ENCODE measurements around the gene TRIM71. TPM values are rescaled to one million over a fixed set of nuclear protein-coding genes. Genes with fewer than 3 reads are reported as not detected.
"Not testable (repeated sequence)": the region's sequence is repeated elsewhere in the genome, so short reads cannot be mapped to it uniquely, and the experiment has no call there.

TRIM71 gene
- total RNA-seq, 4 donors from 2014 or later, result not detected

DNA sequence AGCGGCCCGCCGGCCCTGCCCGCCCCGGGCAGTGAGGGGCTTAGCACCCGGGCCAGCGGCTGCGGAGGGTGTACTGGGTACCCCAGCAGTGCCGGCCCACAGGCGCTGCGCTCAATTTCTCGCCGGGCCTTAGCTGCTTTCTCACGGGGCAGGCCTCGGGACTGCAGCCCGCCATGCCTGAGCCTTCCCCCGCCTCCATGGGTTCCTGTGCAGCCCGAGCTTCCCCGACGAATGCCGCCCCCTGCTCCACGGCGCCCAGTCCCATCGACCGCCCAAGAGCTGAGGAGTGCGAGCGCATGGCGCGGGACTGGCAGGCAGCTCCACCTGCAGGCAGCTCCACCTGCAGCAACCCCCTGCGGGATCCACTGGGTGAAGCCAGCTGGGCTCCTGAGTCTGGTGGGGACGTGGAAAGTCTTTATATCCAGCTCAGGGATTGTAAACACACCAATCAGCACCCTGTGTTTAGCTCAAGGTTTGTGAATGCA is 85.1 kb downstream of the TRIM71 start:
- TF ChIP-seq, protein P1, sequence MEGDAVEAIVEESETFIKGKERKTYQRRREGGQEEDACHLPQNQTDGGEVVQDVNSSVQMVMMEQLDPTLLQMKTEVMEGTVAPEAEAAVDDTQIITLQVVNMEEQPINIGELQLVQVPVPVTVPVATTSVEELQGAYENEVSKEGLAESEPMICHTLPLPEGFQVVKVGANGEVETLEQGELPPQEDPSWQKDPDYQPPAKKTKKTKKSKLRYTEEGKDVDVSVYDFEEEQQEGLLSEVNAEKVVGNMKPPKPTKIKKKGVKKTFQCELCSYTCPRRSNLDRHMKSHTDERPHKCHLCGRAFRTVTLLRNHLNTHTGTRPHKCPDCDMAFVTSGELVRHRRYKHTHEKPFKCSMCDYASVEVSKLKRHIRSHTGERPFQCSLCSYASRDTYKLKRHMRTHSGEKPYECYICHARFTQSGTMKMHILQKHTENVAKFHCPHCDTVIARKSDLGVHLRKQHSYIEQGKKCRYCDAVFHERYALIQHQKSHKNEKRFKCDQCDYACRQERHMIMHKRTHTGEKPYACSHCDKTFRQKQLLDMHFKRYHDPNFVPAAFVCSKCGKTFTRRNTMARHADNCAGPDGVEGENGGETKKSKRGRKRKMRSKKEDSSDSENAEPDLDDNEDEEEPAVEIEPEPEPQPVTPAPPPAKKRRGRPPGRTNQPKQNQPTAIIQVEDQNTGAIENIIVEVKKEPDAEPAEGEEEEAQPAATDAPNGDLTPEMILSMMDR (IDR thresholded peaks at IDR 0.05), result peak in 2 of 4 experiments; percentile 35 to 54
- H3K9me3 ChIP-seq, H3K36me3 ChIP-seq, H3K4me1 ChIP-seq, H3K27ac ChIP-seq, ATAC-seq: not testable (repeated sequence)
- Histone ChIP-seq H3K4me3 (peak overlapping the region in 1 of 2 donors; percentile 43), H3K27me3 (peaks cover 25% of the 10 kb centered on the region)
- WGBS, 2 donors (ENCODE audit: low coverage in 1 of 2), result 40 to 76% methylated on average over 1 to 5 of the region's 31 CpGs

DNA sequence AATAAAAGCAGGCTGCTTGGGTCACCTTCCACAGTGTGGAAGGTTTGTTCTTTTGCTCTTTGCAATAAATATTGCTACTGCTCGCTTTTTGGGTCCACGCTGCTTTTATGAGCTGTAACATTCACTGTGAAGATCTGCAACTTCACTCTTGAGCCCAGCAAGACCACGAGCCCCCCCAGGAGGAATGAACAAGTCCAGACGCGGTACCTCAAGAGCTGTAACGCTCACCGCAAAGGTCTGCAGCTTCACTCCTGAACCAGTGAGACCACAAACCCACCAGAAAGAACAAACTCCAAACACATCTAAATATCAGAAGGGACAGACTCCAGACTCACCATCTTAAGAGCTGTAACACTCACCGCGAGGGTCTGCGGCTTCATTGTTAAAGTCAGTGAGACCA is 86.2 kb downstream of the TRIM71 start:
- H3K27ac ChIP-seq, result no peak overlapping the region
- no peak for ATAC-seq
- WGBS, 2 donors (ENCODE audit: low coverage in 1 of 2), result 97 to 100% methylated on average over 3 to 4 of the region's 10 CpGs
- H3K4me1 ChIP-seq, result peaks cover 0 to 8% (median 0%) of the 10 kb centered on the region in 3 donors
- TF ChIP-seq EP300 (IDR thresholded peaks at IDR 0.05), result no peak
- H3K9me3 ChIP-seq, result no peaks in the 10 kb centered on the region
- no peak overlapping the region for H3K4me3 ChIP-seq
- no peaks in the 10 kb centered on the region for H3K36me3 ChIP-seq
- peaks cover 20% of the 10 kb centered on the region for H3K27me3 ChIP-seq

DNA sequence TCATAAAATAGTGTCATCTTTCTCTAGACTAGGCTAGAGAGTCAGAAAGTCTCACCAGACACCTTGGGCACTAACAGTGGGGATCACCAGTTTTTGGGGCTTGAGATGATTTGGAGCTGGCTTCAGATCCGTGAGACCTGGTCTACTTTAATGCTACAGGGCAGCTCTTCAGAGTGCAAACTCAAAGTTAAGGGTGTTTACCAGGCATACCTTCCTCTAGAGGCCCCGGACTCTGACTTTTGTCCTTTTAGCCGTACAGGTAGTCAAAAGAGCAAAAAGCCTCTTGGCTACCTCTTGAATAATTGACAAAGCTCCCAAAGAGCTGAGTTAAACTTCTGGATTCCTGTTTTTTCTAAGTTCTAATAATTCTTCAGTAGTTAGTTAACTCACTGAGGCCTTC is 92.2 kb downstream of the TRIM71 start:
- no peaks in the 10 kb centered on the region for H3K36me3 ChIP-seq
- no peak overlapping the region for H3K4me3 ChIP-seq
- peaks cover 0 to 19% (median 0%) of the 10 kb centered on the region in 3 donors for H3K4me1 ChIP-seq
- no peaks in the 10 kb centered on the region for H3K9me3 ChIP-seq
- peaks cover 5% of the 10 kb centered on the region for H3K27me3 ChIP-seq
- whole genome bisulfite sequencing, 2 donors (ENCODE audit: low coverage in 1 of 2), result 80 to 84% methylated on average over 2 of the region's 3 CpGs
- no peak for ATAC-seq
- TF ChIP-seq POLR2A (IDR thresholded peaks at IDR 0.05) (no peak), EP300 (IDR thresholded peaks at IDR 0.05) (no peak), POLR2AphosphoS5 (IDR thresholded peaks at IDR 0.05) (no peak)
- TF ChIP-seq, protein P1 (IDR thresholded peaks at IDR 0.05), result no peak
- no peak overlapping the region for H3K27ac ChIP-seq

DNA sequence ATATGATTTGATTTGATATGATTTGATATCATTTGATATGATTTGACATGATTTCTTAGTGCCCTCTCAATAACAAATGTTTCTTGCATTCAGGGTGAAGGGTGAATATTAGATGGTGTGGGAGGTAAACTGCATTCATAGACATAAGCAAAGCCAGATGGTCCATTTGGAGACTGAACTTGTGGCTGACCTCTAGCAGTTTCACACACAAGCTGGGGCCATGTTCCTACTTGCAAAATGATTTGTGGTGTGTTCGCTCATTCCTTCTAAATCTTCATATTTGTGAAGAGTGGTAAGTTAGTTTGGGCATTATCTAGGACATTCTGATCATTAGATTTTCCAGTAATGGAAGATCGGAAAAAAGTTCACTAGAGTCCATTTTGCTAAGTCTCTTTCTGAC is 93.2 kb downstream of the TRIM71 start:
- Histone ChIP-seq H3K9me3 (no peaks in the 10 kb centered on the region), H3K36me3 (no peaks in the 10 kb centered on the region), H3K27me3 (peaks cover 5% of the 10 kb centered on the region), H3K27ac (no peak overlapping the region), H3K4me1 (peaks cover 0 to 19% (median 0%) of the 10 kb centered on the region in 3 donors), H3K4me3 (no peak overlapping the region)
- 78 to 91% methylated on average over 2 of the region's 2 CpGs for WGBS, 2 donors (ENCODE audit: low coverage in 1 of 2)
- TF ChIP-seq, protein P1 (IDR thresholded peaks at IDR 0.05), result no peak
- TF ChIP-seq POLR2AphosphoS5 (IDR thresholded peaks at IDR 0.05) (no peak), POLR2A (IDR thresholded peaks at IDR 0.05) (no peak), EP300 (IDR thresholded peaks at IDR 0.05) (no peak)
- ATAC-seq, result no peak

DNA sequence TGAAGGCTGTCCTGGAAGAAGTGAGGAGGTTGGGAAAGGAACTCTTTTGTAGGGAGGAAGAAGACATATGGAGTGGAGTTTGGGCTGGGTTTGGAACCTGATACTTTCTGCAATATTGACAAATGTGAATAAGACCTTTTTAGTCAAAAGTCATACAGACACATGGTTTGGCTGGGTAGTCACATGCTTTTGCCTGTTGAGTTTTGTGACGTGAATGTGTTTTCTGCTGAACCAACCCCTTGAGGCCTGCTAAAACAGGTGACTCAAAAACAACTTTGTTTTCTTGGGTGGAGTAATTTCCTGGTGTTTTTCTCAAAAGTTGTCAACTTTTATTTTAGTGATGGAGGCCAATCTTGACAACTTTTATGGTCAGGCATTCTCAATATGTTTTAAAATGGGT is 94.2 kb downstream of the TRIM71 start:
- Histone ChIP-seq H3K36me3 (no peaks in the 10 kb centered on the region), H3K4me3 (no peak overlapping the region), H3K9me3 (no peaks in the 10 kb centered on the region), H3K27ac (no peak overlapping the region), H3K27me3 (peaks cover 5% of the 10 kb centered on the region), H3K4me1 (peaks cover 0 to 19% (median 0%) of the 10 kb centered on the region in 3 donors)
- WGBS, 2 donors (ENCODE audit: low coverage in 1 of 2), result 86 to 100% methylated on average over 1 of the region's 1 CpG
- no peak for TF ChIP-seq EP300 (IDR thresholded peaks at IDR 0.05)
- no peak for TF ChIP-seq POLR2A (IDR thresholded peaks at IDR 0.05)
- no peak for TF ChIP-seq POLR2AphosphoS5 (IDR thresholded peaks at IDR 0.05)
- ATAC-seq, result no peak

DNA sequence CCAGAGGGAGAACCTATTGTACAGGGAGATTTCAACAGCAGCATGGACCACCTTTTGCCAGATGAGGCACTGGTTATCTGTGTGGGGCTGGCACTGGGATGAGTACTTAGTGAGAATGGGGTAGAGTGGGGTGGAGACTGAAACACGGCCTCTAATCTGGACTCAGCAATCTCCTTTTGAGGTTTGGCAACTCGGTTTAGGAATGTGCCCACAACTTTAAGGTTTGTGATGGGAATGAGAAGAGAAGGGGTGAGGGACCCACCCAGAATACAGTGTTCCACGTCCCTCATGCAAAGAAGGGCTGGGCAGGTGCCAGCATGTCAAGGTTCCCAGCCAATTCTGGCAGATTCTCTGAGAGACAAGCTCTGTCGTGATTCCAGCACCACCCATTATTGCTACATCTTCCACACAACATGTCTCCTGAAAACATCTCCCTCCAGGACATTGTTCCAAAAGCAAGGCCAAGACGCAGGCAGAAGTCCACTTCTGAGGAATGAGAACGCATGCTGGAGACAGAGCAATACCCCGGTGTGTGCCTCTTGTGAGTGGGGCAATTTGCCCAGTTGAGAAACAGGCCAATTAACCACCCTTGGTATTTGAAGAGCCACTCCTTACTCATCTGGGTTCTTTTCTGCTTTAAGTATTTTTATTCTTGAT is 96.1 kb downstream of the TRIM71 start:
- Histone ChIP-seq H3K4me3 (no peak overlapping the region), H3K27me3 (no peaks in the 10 kb centered on the region), H3K9me3 (no peaks in the 10 kb centered on the region), H3K27ac (peak overlapping the region; percentile 4 to 72 (median 66)), H3K36me3 (no peaks in the 10 kb centered on the region), H3K4me1 (peaks cover 0 to 19% (median 0%) of the 10 kb centered on the region in 3 donors)
- no peak for TF ChIP-seq POLR2AphosphoS5 (IDR thresholded peaks at IDR 0.05)
- no peak for TF ChIP-seq POLR2A (IDR thresholded peaks at IDR 0.05)
- TF ChIP-seq EP300 (IDR thresholded peaks at IDR 0.05), result no peak
- peak; percentile 95 for ATAC-seq
- WGBS, 2 donors (ENCODE audit: low coverage in 1 of 2), result 26 to 29% methylated on average over 3 to 6 of the region's 7 CpGs
